LHCN-M2 (cell line): ENCODE data around the gene PCDHGC5. TPM values are rescaled to one million over a fixed set of nuclear protein-coding genes. Genes with fewer than 3 reads are reported as not detected.

ENCODE experiments used
- DNase-seq: peaks from one replicate; pipeline ENCODE4 v3.0.0-alpha.2; 2012; ENCODE audit warnings: low read depth
- total RNA-seq: library from RNA; depleted of rRNA; stranded (reverse); fragments of >200 nt; gene quantifications from 2 replicates; pipeline ENCODE4 v1.2.3, GENCODE V29; 2014; rRNA removed

The PCDHGC5 gene
- total RNA-seq, 1 experiment from 2014 or later: 2.0 TPM

DNA sequence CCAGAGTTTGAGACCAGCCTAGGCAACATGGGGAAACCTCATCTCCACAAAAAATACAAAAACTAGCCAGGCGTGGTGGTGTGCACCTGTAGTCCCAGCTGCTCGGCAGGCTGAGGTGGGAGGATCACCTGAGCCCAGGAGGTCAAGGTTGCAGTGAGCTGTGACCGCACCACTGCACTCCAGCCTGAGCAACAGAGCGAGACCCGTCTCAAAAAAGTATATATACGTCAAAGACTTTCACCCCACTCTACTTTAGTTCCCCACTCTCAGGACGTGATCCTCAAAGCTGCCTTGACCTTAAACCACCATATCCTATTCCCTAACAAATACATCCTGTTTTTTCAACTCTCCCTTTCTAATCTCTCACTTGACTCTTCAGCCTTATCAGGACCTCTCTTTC is 41.0 kb downstream of the PCDHGC5 start:
- no peak for DNase-seq

DNA sequence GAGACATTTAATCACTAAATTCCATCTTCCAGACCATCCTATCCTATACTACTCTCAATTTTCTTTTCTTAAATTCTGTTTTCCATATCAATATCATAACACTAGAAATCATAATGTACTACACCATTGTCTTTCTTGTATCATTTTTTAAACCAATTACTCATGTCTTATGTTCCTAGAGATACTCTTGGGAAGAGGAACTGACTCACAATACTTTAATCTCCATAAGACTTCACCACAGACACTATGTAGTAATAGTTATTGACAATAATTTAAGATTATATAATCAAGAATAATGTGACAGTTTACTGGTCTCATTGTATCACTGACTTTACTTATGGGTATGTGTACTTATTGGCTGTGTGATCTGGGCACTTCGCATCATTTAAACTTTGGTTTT is 43.8 kb downstream of the PCDHGC5 start:
- DNase-seq: no peak

DNA sequence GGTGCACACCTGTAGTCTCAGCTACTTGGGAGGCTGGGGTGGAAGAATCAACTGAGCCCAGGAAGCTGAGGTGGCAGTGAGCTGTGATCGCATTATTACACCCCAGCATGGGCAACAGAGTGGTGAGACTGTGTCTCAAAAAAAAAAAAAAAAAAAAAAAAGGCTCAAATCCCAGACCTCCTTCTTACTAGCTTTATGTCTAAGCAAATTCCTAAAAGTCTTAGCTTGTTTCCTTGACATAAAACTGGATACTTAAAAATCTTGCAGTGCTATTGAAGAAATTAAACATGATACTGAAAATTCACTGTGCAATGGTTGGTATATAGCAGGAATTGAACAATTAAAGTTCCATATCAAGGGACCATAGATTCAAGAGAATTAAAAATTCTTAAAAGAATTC is 45.0 kb downstream of the PCDHGC5 start:
- DNase-seq: no peak

DNA sequence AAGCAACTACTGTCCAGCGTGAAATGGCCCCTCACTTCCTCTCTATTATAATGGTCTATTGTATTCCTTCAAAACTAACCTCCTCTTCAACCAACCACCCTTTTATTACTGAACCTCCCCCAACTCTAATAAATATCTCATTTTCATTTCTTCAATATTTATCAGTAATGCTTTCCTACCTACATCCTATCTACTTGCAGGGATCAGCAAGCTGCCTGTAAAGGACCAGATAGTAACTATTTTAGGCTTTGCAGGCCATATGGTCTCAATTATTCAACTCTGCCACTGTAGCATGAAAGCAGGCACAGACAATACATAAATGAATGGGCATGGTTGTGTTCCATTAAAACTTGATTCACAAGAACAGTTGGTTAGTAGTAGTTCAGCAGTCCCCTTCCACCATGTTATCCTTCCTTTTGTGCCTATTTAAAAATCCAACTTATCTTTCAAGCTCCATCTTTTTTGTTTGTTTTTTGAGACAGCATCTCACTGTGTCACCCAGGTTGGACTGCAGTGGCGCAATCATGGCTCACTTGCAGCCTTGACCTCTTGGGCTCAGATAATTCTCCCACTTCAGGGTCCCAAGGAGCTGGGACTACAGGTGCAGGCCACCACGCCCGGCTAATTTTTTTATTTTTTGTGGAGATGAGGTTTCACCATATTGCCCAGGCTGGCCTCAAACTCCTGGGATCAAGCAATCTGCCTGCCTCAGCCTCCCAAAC is 45.8 kb downstream of the PCDHGC5 start:
- DNase-seq: no peak

Other genes with a start within 250 kb of the PCDHGC5 start
- gene PCDHB15, start 243.7 kb upstream of the PCDHGC5 start, total RNA-seq: 3.8 TPM in 2 replicates
- gene SLC25A2, start 185.0 kb upstream of the PCDHGC5 start, total RNA-seq: 0.17 TPM in 1 of 2 replicates, not detected in the other
- gene TAF7, start 168.3 kb upstream of the PCDHGC5 start, total RNA-seq: 65.1 and 67.6 TPM in 2 replicates
- 5.3 and 7.1 TPM in 2 replicates for gene PCDHGA1, start 158.6 kb upstream of the PCDHGC5 start, total RNA-seq
- 0.90 and 1.1 TPM in 2 replicates for gene PCDHGA2, start 150.3 kb upstream of the PCDHGC5 start, total RNA-seq
- gene PCDHGA3, start 145.3 kb upstream of the PCDHGC5 start, total RNA-seq: 0.57 TPM in 1 of 2 replicates, not detected in the other
- gene PCDHGB1, start 139.0 kb upstream of the PCDHGC5 start, total RNA-seq: 6.8 and 8.1 TPM in 2 replicates
- gene PCDHGA4, start 134.1 kb upstream of the PCDHGC5 start, total RNA-seq: 3.9 and 4.4 TPM in 2 replicates
- gene PCDHGB2, start 129.1 kb upstream of the PCDHGC5 start, total RNA-seq: 9.0 and 12.5 TPM in 2 replicates
- gene PCDHGA5, start 124.9 kb upstream of the PCDHGC5 start, total RNA-seq: 0.98 and 1.5 TPM in 2 replicates
- 1.4 and 1.6 TPM in 2 replicates for gene PCDHGB3, start 118.8 kb upstream of the PCDHGC5 start, total RNA-seq
- 0.77 and 0.98 TPM in 2 replicates for gene PCDHGA6, start 115.2 kb upstream of the PCDHGC5 start, total RNA-seq
- gene PCDHGA7, start 106.3 kb upstream of the PCDHGC5 start, total RNA-seq: 0.57 and 0.77 TPM in 2 replicates
- 0.69 and 0.71 TPM in 2 replicates for gene PCDHGB4, start 101.4 kb upstream of the PCDHGC5 start, total RNA-seq
- gene PCDHGA8, start 96.4 kb upstream of the PCDHGC5 start, total RNA-seq: 0.26 and 0.75 TPM in 2 replicates
- gene PCDHGB5, start 91.1 kb upstream of the PCDHGC5 start, total RNA-seq: 0.52 and 2.1 TPM in 2 replicates
- 0.64 and 0.75 TPM in 2 replicates for gene PCDHGA9, start 86.3 kb upstream of the PCDHGC5 start, total RNA-seq
- 0.32 and 0.40 TPM in 2 replicates for gene PCDHGB6, start 81.1 kb upstream of the PCDHGC5 start, total RNA-seq
- 17.4 and 21.4 TPM in 2 replicates for gene PCDHGA10, start 76.1 kb upstream of the PCDHGC5 start, total RNA-seq
- 0.52 and 0.83 TPM in 2 replicates for gene PCDHGB7, start 71.4 kb upstream of the PCDHGC5 start, total RNA-seq
- gene PCDHGA11, start 68.0 kb upstream of the PCDHGC5 start, total RNA-seq: 0.64 and 0.75 TPM in 2 replicates
- 6.1 and 6.9 TPM in 2 replicates for gene PCDHGA12, start 58.6 kb upstream of the PCDHGC5 start, total RNA-seq
- gene PCDHGC3, start 13.1 kb upstream of the PCDHGC5 start, total RNA-seq: 96.0 and 98.3 TPM in 2 replicates
- gene PCDHGC4, start 4.1 kb upstream of the PCDHGC5 start, total RNA-seq: 0.69 and 0.83 TPM in 2 replicates
- 28.2 and 38.9 TPM in 2 replicates for gene DIAPH1, start 129.9 kb downstream of the PCDHGC5 start, total RNA-seq
- 58.8 and 65.2 TPM in 2 replicates for gene HDAC3, start 147.8 kb downstream of the PCDHGC5 start, total RNA-seq
- 5.2 and 7.0 TPM in 2 replicates for gene RELL2, start 147.9 kb downstream of the PCDHGC5 start, total RNA-seq
- gene FCHSD1, start 162.3 kb downstream of the PCDHGC5 start, total RNA-seq: 10.1 and 12.5 TPM in 2 replicates
- gene ARAP3, start 193.1 kb downstream of the PCDHGC5 start, total RNA-seq: 0.69 and 0.83 TPM in 2 replicates